Endodermal cell (in vitro differentiated cells): Measurements from ENCODE around the gene XG. TPM values are rescaled to one million over a fixed set of nuclear protein-coding genes. Genes with fewer than 3 reads are reported as not detected.
"Not testable (repeated sequence)": the region's sequence is repeated elsewhere in the genome, so short reads cannot be mapped to it uniquely, and the experiment has no call there.

Source experiments
- DNase-seq: peaks from one replicate; pipeline ENCODE4 v3.0.0-alpha.2; 2017
- H3K27ac ChIP-seq: 2 replicates; pipeline ENCODE4 v1.5.1; 2013; ENCODE audit warnings: mild to moderate bottlenecking, low read depth, low read length, moderate library complexity
- H3K27me3 ChIP-seq: 2 replicates; pipeline ENCODE4 v1.6.1; 2013; ENCODE audit warnings: mild to moderate bottlenecking, low read length, moderate library complexity; ENCODE audit not compliant: insufficient read depth, control insufficient read depth, poor library complexity, severe bottlenecking
- H3K36me3 ChIP-seq: 2 replicates; pipeline ENCODE4 v1.7.0; 2013; ENCODE audit warnings: mild to moderate bottlenecking, low read length, moderate library complexity; ENCODE audit not compliant: control insufficient read depth, insufficient read depth
- H3K4me1 ChIP-seq: one replicate; pipeline ENCODE4 v1.7.0; 2013; ENCODE audit warnings: low read length; ENCODE audit not compliant: control insufficient read depth, insufficient read depth
- H3K4me3 ChIP-seq: 2 replicates; pipeline ENCODE4 v1.5.1; 2013; ENCODE audit warnings: mild to moderate bottlenecking, low read length, moderate library complexity
- H3K9ac ChIP-seq: 2 replicates; pipeline ENCODE4 v1.6.1; 2013; ENCODE audit warnings: mild to moderate bottlenecking, low read length, moderate library complexity; ENCODE audit not compliant: poor library complexity, severe bottlenecking; ENCODE audit errors: extremely low read depth
- H3K9me3 ChIP-seq: 2 replicates; pipeline ENCODE4 v1.6.1; 2013; ENCODE audit warnings: mild to moderate bottlenecking, low read length, moderate library complexity; ENCODE audit not compliant: control insufficient read depth
- H3K27ac Mint-ChIP-seq: 2 replicates; pipeline ENCODE4 v1.8.0; 2020; ENCODE audit warnings: mixed read lengths
- H3K27me3 Mint-ChIP-seq: 2 replicates; pipeline ENCODE4 v1.8.0; 2021; ENCODE audit warnings: mild to moderate bottlenecking, mixed read lengths; ENCODE audit not compliant: insufficient read depth
- H3K36me3 Mint-ChIP-seq: 2 replicates; pipeline ENCODE4 v1.8.0; 2020; ENCODE audit warnings: low read depth, mixed read lengths
- H3K4me1 Mint-ChIP-seq: 2 replicates; pipeline ENCODE4 v1.8.0; 2020; ENCODE audit warnings: mixed read lengths
- H3K4me3 Mint-ChIP-seq: 2 replicates; pipeline ENCODE4 v1.8.0; 2020; ENCODE audit warnings: mild to moderate bottlenecking, moderate library complexity, mixed read lengths
- H3K9me3 Mint-ChIP-seq: 2 replicates; pipeline ENCODE4 v1.8.0; 2020; ENCODE audit warnings: mild to moderate bottlenecking, mixed read lengths
- CTCF ChIP-seq: fragments of 200-600 bp; sonication (generic); conservative IDR thresholded peaks from 2 replicates; pipeline ENCODE4 v1.5.0; 2021; ENCODE audit warnings: antibody characterized with exemption, mild to moderate bottlenecking
- WGBS, 2 experiments: methylation state at CpG; one replicate each; pipeline versions ENCODE4 v1.1.5 to v1.1.7; 2013; ENCODE audit warnings: missing lambda C conversion rate in 2 of 2, mixed read lengths in 1 of 2; ENCODE audit not compliant: insufficient coverage in 1 of 2, insufficient read length in 1 of 2; 5-methylcytosine and 5-hydroxymethylcytosine counted together
- total RNA-seq, 2 donors: library from RNA; stranded (reverse); fragmentation: NEBNext Ultra II Directional in 1 of 2; extraction: Animal tissue kit (Norgen Biotek cat#: 25700) in 1 of 2; gene quantifications; 2 replicates in 1 of 2; 3 replicates in 1 of 2; pipeline ENCODE4 v1.2.1, GENCODE V29; 2021

The XG gene
- total RNA-seq, 2 donors from 2014 or later, result 1.1 to 1.3 TPM

- peaks cover 13% of the 10 kb centered on the region for H3K4me1 Mint-ChIP-seq
- Histone ChIP-seq H3K36me3 (peaks cover 86% of the 10 kb centered on the region), H3K9ac (no peak overlapping the region), H3K27ac (no peak overlapping the region), H3K4me1 (peaks cover under 1% of the 10 kb centered on the region), H3K4me3 (no peak overlapping the region), H3K27me3 (no peaks in the 10 kb centered on the region), H3K9me3 (peaks cover 18% of the 10 kb centered on the region)
- peaks cover 15% of the 10 kb centered on the region for H3K9me3 Mint-ChIP-seq
- DNase-seq, result no peak
- no peak overlapping the region for H3K4me3 Mint-ChIP-seq
- H3K27ac Mint-ChIP-seq, result no peak overlapping the region
- no peaks in the 10 kb centered on the region for H3K27me3 Mint-ChIP-seq
- 96 to 97% methylated on average over 8 to 10 of the region's 10 CpGs for WGBS, 2 experiments
- no peak for TF ChIP-seq CTCF
- peaks cover 89% of the 10 kb centered on the region for H3K36me3 Mint-ChIP-seq
Measured at GRCh38 chrX:2719774-2720447, 31.9 kb upstream of the XG start.

- Mint-ChIP-seq H3K27ac (no peak overlapping the region), H3K36me3 (peaks cover 89% of the 10 kb centered on the region), H3K4me1 (no peaks in the 10 kb centered on the region), H3K4me3 (no peak overlapping the region), H3K9me3 (peaks cover 5% of the 10 kb centered on the region), H3K27me3 (no peaks in the 10 kb centered on the region)
- H3K27ac ChIP-seq, result no peak overlapping the region
- WGBS, 2 experiments, result 95 to 97% methylated on average over 5 to 20 of the region's 20 CpGs
- H3K36me3 ChIP-seq, result peaks cover 91% of the 10 kb centered on the region
- H3K4me1 ChIP-seq, result no peaks in the 10 kb centered on the region
- peaks cover 18% of the 10 kb centered on the region for H3K9me3 ChIP-seq
- H3K9ac ChIP-seq, result no peak overlapping the region
- no peak for DNase-seq
- no peak for TF ChIP-seq CTCF
- H3K27me3 ChIP-seq, result no peaks in the 10 kb centered on the region
- H3K4me3 ChIP-seq, result no peak overlapping the region
Measured at GRCh38 chrX:2723286-2723879, 28.5 kb upstream of the XG start.

- H3K9me3 Mint-ChIP-seq, DNase-seq, H3K4me1 Mint-ChIP-seq, H3K9ac ChIP-seq, H3K9me3 ChIP-seq, H3K27me3 ChIP-seq, H3K27ac ChIP-seq, H3K4me3 Mint-ChIP-seq, H3K27ac Mint-ChIP-seq, H3K4me3 ChIP-seq, H3K27me3 Mint-ChIP-seq, H3K4me1 ChIP-seq: not testable (repeated sequence)
- 92 to 97% methylated on average over 6 to 11 of the region's 11 CpGs for whole genome bisulfite sequencing, 2 experiments
- H3K36me3 Mint-ChIP-seq, result peaks cover 90% of the 10 kb centered on the region
- peaks cover 77% of the 10 kb centered on the region for H3K36me3 ChIP-seq
Measured at GRCh38 chrX:2727264-2727663, 24.6 kb upstream of the XG start.
